NOMO-1 treated with dmso at 0.1 percent for 144 hours (cell line): ENCODE data around the gene PEDS1.
"Not testable (repeated sequence)": the region's sequence is repeated elsewhere in the genome, so short reads cannot be mapped to it uniquely, and the experiment has no call there.

Experiments used
- DNase-seq: peaks from one replicate; lab custom pipeline; 2025; ENCODE audit not compliant: unreplicated experiment; lab: John Stamatoyannopoulos, UW

The PEDS1 gene

DNA sequence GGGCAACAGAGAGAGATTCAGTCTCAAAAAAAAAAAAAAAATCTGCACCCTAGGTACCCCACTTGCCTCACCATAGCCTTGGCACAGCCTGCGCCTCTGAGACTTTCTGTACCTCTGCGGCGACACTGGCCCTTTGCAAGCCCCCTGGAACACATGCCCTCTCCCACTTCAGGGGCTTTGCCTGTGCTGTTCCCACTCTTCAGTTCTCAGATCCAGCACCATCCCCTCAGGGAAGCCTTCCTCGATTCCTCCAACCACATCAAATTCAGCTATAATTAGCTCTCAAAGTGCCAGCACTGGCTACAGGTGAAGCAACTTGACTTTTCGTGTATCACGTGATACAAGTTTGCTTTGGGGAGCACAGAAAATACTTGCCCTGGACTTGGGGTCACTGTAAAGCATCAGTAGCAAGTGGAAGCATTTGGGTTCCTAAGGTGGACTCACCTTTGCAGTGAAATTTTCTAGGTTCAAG, 38.4 kb downstream of the PEDS1 start:
- DNase-seq: no peak

DNA sequence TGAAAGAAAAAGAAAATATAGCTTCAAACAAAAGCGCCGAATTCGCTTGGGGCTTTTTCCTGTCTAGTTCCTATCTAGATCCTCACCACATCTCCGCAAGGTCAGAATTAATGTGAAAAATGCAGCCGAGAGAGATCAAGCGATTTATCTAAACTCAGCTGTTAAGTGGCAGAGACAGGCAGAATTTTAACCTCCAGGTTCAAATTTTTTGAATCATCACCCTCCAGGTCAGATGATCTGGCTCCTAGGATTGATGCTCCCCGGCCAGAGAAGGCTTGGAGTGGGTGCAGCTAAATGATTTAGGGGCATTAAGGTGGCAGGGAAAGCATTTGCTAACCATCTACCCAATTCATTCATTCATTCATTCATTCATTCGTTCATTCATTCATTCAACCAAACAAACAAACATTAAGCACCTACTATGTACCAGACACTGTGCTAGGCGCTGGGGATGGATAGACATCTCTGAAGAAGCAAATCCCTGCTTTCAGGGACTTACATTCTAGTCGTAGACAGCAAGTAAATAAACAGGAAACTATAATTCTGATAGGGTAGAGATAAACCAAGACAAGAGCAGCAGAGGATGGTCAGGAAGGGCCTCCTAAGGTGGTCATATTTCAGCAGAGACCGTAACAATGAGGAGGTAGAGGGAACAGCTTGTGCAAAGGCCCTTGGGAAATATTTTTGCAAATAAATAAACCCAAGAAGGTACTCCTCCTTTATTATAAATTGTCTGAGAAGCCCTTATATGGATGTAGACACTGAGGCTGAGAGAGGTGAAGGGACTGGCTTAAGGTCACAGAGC, 39.9 kb downstream of the PEDS1 start:
- no peak for DNase-seq

- DNase-seq: peak; percentile 49
Measured at GRCh38 chr20:50112512-50113419, 40.8 kb downstream of the PEDS1 start, which contains the start of gene UBE2V1. TSS of gene UBE2V1 (minus strand) at chr20:50113150. CDS start at chr20:50113128, 22 bp downstream.

- no peak for DNase-seq
Measured at GRCh38 chr20:50111829-50112495, 41.6 kb downstream of the PEDS1 start.

DNA sequence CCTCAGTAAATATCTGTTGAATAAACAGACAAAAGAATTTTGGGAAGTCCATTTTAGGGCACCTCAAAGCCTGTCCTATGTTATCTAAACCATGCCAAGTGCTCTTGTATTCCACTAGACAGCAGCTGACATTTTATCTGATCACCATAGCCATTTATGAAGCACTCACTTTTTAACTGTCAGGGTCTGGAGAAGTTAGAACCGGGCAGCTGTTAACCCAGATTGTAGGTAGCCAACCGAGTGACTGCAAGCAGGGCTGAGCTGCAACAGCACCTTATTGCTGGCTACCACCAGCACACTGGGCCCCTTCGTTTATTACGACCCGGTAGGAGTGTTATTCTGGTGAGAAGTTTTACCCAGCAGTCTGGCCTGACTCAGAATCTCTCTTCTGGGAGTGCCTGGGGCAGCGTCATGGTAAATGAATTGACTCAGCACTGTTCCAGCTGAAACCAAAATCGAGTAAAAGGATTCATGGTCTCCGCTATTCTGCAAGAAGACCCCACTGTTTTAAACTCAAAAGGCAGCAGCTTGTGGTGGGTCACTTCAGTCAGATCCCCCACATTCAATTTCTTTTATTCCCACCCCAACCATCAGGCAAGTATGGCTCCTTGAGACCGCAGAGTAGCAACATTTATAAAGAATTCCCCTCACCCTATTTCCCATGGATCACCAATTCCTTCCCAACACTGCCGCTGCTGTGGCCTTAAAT, 42.2 kb downstream of the PEDS1 start:
- DNase-seq: no peak

DNA sequence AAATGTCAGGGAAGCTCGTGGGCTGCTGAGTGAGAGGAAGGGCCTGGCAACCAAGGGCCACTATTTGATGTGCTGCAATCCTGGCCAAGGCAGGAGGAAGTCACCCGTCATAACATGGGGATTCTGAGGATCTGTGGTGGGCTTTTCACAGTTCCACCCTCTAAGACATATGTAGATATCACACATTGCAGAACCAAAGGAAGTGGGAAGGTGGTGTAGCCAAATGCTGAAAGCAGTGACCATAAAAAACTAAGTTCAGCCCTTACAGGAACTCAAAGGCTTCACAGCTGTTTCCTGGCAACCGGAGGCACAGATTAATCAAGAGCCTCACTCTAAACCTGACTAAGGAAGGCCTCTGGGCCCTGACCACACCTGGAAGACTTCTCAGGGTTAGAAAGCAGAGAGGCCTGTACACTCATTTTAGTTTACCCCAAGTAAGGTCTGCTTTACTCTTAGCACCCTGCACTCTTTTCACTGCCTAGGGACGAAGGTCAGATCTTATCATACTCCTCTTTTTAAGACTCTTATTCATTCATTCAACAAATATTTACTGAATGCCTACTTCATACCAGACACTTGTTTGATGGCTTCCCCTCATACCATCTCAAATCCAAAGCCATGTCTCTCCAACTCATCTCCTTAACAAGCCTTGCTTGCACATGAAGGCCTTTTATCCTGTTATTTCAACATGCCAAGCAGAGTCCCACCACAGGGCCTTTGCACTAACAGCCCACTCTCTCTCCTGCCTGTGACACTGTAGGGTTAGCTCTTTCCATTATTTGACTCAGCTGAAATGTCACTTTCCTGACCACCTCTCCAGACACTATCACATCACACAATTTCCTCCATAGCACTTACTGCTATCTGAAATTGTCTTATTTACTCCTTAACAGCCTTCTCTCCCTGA, 43.1 kb downstream of the PEDS1 start:
- DNase-seq: peak; percentile 64

GRCh38 chr20:50108556-50109235, 44.8 kb downstream of the PEDS1 start:
- DNase-seq: no peak

DNA sequence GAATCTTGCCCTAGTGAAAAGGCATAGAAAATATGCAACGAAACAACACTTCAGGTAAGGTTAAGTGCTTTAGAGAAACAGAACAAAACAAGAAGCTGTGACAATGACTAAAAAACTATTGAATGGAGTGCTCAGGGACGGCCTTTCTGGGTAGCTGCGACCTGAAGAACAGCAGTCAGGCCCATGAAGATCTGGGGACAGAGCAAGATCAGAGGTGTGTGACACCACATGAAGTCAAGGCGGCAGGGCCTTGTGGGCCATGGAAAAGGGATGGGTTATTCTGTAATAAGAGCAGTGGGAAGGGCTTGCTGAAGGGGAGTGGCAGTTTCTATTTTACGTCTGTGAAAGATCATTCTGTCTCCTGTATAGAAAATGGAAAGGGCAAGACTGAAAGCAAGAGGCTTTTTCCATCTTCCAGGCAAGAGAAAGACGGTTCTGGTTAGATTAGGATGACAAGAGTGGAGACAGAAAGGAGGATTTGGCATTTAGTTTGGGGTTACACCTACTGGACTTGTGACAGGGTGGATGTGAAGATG, 45.7 kb downstream of the PEDS1 start:
- DNase-seq: no peak

- DNase-seq: no peak
Measured at GRCh38 chr20:50107086-50107660, 46.4 kb downstream of the PEDS1 start.

- not testable (repeated sequence) for DNase-seq
Measured at GRCh38 chr20:50106669-50107068, 46.9 kb downstream of the PEDS1 start.
